COLO668 (cell line): ENCODE data around the gene MVP.
A peak's percentile ranks its signal among the peaks of the same experiment; 100 is the strongest.
"Not testable (repeated sequence)": the region's sequence is repeated elsewhere in the genome, so short reads cannot be mapped to it uniquely, and the experiment has no call there.

ENCODE experiments used
- DNase-seq: peaks from one replicate; lab custom pipeline; 2025; ENCODE audit not compliant: unreplicated experiment; lab: John Stamatoyannopoulos, UW

Gene MVP

DNA sequence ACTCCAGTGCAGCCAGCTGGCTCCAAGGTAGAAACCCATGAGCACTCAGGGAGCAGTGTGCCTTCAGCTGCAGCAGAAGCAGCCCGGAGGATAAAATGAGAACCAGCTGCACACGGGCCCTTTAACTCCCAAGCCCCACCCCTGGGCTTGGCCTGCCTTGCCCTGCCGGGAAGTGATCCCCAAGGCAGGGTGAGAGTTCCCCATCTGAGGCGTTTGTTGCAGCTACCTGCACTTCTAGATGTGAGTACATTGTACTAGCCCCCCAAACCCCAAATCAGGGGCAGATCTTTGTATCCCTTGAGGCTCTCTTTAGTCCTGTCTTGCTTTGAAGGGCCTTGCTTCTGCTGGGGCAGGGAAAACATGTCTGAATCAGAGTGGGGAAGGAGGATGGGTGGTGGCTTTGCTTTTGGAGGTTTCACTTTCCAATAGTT, at the start of gene MVP:
MVP (plus strand) TSS at position 192 of the 431 bp plus-strand sequence. CDS start 10,088 bp downstream, outside the sequence.
- peak; percentile 75 for DNase-seq

DNA sequence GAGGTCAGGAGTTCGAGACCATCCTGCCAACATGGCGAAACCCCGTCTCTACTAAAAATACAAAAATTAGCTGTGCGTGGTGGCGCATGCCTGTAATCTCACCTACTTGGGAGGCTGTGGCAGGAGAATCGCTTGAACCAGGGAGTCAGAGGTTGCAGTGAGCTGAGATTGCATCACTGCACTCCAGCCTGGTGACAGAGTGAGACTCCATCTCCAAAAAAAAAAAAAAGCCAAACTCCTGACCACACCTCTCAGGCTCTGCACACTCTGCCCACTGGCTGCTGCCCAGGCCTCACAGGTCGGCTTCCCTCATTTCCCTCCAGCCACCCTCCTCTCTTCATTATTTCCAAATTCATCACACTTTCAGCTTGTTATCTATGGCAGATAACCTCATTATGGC, 47.9 kb upstream of the MVP start:
- DNase-seq: not testable (repeated sequence)

DNA sequence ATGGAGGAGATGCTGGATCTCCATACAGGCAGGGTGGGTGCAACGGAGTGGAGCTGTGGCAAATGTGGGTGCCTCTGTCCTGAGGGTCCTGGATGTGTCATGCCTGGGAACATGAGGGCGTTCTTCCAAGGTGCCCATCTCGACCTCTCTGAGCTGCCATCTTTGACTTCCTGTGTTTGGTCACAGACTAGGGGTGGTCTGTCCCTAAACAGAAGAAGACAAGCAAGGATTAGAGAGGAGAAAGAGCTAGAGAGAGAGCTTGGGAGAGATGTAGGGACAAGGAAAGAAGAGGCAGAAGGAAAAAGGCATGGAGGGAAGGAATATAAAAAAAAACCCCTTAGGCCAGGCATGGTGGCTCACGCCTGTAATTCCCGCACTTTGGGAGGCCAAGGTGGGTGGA, 45.5 kb upstream of the MVP start:
- no peak for DNase-seq

DNA sequence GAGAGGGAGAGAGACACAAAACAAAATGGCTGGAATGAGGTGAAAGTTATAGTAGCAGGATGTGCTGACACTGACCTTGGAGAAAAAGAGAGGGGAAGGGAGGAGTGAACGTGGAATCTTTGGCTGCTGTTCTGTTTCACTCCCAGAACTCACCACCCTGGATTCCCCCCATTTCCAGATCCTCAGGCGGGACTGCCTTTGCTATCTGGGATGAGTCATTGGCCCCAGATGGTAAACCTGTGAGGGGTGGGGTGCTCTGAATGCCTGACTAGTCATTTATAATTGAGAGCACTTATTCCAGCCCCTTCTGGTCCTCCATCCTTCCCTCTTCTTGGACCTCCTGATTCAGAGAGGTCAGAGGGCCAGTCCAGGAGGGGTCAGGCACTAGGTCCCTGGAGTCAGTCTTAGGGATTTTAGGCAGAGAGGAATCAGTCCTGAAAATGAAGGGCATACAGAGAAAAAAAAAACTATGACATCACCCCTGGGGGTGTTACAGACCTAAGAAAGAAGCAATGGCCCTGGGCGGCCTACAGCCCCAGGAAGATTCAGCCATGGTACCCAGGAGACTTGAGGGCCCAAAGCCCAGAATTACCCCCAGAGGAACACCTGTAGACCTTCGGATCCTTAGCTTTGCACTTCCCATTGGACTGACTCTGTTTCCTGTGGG, 44.4 kb upstream of the MVP start:
- DNase-seq: peak; percentile 5

DNA sequence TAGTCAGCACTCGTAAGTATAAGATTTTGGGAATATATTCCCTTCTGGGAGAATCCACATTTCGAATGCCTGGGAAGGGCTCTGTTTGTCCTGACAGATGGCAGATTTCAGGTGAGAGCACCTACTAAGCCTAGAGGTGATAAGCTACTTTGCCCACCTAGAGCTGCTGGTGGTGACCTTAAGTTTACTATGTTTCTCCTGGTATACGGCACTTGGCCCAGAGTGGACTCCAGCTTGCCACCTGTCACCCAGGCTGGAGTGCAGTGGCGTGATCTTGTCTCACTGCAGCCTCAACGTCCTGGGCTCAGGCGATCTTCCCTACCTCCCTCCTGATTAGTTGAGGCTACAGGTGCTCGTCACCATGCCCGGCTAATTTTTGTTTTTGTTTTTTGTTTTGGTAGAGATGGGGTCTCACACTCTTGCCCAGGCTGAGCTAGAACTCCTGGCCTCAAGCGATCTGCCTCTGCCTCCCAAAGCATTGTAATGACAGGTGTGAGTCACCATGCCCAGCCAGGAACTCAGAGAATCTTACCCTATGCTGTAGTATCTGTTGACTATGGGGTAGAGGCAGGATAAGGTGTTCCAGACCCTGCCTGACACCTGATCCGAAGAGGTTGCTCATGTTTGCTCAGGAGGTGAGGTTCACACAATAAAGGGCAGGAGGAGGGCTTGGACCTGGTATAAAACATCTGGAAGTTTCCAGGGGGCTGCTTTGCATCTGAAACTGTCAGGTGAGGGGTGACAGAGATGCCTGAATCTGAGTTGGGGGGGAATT, 42.5 kb upstream of the MVP start, which contains the start of gene ZG16:
ZG16 (plus strand) TSS at position 681 of the 775 bp plus-strand sequence. CDS start 1,011 bp downstream, outside the sequence.
- DNase-seq: peak; percentile 19

DNA sequence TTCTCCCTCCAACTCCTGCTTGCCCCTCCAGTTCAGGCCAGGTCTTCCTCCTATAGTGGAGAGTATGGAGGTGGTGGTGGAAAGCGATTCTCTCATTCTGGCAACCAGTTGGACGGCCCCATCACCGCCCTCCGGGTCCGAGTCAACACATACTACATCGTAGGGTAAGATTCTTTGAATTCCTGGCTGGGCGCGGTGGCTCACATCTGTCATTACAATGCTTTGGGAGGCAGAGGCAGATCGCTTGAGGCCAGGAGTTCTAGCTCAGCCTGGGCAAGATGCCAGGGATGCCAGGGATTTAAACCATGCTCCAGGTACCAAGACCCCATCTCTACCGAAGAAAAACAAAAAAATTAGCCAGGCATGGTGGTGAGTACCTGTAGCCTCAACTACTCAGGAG, 40.8 kb upstream of the MVP start:
- DNase-seq: no peak

DNA sequence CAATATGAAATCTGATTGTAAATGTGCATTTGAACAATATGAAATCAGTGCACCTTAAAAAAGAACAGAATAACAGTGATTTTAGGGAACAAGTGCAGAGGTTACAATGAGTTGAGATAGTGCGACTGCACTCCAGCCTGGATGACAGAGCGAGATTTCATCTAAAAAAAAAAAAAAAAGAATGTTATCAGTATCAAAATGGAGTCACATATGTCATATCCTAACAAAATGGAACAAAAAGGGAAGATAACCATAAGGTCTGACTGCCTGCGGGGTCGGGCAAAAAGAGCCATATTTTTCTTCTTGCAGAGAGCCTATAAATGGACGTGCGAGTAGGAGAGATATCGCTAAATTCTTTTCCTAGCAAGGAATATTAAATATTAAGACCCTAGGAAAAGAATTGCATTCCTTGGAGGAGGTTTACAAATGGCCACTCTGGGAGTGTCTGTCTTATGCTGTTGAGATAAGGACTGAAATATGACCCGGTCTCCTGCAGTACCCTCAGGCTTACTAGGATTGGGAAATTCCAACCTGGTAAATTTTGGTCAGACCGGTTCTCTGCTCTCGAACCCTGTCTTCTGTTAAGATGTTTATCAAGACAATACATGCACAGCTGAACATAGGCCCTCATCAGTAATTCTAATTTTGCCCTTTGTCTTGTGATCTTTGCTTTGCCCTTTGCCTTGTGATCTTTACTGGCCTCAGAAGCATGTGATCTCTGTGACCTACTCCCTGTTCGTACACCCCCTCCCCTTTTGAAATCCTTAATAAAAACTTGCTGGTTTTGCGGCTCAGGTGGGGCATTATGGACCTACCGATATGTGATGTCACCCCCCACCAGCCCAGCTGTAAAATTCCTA, 36.9 kb upstream of the MVP start:
- DNase-seq: not testable (repeated sequence)

DNA sequence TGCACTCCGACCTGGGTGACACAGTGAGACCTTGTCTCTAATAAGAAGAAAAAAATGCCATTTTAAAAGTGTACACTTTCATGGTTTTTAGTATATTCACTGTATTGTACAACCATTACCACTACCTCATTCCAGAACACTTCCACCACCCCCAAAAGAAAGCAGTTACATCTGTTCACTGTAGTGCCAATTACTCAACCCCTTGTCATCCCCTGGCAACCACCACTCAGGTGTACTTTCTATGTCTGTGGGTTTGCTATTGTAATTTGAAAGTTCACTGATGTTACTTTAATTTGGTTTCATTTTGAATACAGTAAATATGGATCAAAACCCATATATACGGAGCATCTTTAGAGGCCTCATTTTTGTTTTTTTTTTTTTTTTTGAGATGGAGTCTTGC, 36.1 kb upstream of the MVP start:
- DNase-seq: no peak

DNA sequence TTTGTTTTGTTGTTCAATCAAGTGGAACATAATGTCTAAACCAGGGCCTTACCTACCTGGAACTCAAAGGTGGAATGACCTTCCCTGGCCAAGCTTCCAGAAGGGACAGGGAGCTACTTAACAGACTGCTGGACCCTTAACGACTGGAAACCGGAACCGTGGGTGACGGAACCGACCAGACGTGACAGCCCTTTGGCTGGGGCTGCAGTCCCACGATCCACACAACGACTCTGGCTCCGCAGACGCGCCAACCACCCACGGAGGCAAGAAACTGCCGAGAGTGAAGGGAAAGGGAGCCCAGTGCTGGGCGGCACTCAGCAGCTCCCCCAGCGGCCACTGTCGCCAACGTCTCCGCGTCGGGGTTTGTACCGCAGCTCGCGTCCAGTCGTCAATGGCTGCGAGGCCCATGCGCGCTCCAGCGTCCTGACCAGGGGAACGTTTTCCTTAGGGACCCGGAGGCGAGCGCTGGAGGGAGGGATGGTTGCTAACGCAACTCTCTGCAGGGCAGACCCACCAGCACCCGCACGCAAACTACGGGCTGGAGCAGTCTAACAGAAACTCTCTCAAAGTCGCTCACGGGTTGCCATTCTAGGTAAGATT, 35.3 kb upstream of the MVP start:
- DNase-seq: no peak

DNA sequence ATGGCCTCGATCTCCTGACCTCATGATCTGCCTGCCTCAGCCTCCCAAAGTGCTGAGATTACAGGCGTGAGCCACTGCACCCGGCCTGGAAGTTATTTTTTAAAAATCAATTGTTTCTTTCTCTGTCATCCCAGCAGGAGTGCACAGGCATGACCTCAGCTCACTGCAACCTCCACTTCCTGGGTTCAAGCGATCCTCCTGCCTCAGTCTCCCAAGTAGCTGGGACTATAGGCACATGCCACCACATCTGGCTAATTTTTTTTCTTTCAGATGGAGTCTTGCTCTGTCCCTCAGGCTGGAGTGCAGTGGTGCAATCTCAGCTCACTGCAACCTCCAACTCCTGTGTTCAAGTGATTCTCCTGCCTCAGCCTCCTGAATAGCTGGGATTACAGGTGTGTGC, 33.1 kb upstream of the MVP start:
- DNase-seq: not testable (repeated sequence)

DNA sequence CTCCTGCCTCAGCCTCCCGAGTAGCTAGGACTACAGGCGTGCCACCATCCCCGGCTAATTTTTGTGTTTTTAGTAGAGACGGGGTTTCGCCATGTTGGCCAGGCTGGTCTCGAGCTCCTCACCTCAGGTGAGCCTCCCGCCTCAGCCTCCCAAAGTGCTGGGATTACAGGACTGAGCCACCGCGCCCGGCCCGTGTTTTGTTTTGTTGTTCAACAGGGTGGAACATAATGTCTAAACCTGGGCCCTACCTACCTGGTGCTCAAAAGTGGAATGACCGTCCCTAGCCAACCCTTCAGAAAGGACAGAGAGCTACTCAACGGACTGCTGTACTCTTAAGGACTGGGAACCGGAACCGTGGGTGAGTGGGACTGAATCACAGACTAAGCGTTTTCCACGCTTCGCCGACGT, 30.5 kb upstream of the MVP start:
- no peak for DNase-seq

DNA sequence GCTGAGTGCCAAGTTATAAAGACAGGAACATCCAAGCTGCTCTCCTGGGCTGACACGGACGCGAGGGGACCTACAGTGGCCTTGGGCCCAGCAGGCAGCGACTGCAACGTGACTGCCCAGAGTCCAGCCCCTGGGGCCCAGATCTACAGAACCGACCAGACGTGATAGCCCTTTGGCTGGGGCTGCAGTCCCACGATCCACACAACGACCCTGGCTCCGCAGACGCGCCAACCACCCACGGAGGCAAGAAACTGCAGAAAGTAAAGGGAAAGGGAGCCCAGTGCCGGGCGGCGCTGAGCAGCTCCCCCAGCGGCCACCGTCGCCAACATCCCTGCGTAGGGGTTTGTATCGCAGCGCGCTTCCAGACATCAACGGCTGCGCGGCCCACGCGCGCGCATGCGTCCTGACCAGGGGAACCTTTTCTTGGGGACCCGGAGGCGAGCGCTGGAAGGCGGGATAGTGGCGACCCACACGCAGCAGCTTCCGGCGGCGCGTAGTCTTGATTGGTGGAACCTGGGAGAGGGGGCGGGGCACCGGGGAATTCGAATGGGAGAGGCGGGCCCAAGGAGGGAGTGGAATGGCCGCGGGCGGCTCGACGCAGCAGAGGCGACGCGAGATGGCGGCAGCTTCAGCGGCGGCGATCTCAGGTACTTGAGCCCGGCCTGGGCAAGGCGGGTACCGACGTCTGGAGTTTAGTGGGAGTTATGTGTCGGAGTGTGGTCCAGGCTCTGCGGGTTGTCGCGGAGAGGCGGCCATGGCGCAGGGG, 29.9 kb upstream of the MVP start, which contains the start of gene KIF22:
KIF22 (plus strand) TSS at position 569 of the 766 bp plus-strand sequence; CDS start at position 578, 9 bp downstream.
- peak; percentile 99 for DNase-seq

DNA sequence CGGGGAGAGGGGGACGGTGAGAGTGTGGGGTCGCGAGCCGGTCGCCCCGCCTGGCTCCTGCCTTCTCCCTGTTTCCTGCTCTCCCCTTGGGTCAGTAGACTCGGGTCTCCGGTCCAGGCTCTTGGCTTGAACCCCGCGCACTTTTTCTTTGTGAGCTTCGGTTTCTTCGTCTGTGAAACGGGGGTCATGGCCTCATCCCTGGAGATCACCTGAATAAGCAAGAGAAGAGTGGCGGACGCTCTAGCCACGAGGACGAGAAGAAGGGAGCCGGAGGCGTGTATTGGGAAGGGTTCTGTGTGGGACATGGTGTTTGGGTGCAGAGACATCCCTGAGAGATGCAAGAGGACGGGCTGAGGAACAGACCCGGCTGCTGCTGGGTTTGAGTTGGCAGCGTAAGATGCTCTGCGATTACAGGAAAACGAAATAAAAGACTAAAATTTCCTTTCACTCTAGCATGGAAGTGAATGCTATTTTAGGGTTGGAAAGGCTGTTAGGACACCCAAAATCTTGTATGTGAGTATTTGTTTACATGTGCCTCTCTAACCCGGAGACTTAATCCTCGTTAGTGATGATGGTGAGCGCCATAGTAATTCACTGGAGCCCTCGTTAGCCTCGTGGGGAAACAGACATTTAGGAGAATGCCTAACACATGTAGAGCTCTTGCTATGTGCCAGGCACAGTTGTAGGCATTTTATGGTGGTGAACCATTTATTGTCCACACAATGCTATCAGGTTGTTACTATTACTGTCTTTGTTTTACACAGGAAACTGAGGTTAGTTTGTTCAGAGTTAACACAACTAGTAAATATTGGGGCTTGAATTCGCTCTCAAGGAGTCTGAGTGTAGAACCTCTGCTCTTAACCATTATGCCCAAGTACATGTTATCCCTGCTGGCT, 29.1 kb upstream of the MVP start:
- no peak for DNase-seq

DNA sequence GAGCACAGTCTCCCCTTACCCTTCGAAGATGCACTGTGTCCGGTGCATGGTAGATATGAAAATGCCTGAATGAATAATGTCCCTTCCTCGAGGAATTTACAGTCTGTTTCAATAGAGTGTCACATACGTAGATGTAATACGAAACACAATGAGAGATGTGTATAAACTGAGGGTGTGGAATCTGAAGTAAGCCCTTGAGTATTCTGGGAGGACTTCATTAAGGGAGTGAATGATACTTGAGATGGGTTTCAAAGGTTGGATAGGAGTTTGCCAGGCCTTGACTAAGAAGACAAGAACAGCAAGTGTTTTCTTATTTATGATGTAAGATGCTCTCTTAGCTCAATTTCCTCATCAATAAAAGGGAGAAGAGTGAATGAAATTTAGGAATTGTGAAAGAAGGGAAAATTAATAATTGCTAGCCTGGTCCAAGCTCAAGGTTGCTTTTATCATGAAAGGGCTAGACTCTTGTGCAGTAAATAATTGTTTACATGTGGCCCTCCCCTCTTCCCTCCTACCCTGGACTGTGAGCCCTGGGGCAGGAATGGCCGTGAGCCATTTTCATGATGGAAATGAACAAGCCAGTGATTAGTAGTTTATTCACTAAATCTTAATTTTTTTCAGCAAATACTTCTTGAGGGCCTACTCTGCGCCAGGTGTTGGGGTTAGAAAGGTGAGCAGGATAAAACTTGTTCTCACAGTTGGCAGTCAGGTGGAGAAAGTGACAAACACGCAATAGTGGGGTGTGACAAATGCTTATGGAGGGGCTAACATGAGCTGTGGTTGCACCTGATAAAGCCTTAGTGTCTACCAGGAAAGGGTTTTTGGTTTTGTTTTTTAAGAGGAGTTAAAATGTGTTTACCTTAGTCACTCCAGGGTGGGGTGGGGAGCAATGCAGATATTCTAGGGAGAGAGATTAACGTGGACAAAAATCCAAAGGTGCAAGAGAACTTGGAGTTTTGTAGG, 28.1 kb upstream of the MVP start:
- no peak for DNase-seq

DNA sequence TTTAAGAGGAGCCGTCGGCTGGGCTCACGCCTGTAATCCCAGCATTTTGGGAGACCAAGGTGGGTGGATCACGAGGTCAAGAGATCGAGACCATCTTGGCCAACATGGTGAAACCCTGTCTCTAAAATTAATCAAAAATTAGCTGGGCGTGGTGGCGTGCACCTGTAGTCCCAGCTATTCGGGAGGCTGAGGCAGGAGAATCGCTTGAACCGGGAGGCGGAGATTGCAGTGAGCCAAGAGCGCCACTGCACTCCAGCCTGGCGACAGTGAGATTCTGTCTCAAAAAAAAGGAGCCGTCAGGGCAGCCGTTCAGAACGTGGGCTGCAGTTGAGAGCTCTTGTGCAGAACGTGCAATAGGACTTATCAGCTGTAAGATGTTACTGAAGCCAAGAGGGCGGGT, 27.1 kb upstream of the MVP start:
- not testable (repeated sequence) for DNase-seq

DNA sequence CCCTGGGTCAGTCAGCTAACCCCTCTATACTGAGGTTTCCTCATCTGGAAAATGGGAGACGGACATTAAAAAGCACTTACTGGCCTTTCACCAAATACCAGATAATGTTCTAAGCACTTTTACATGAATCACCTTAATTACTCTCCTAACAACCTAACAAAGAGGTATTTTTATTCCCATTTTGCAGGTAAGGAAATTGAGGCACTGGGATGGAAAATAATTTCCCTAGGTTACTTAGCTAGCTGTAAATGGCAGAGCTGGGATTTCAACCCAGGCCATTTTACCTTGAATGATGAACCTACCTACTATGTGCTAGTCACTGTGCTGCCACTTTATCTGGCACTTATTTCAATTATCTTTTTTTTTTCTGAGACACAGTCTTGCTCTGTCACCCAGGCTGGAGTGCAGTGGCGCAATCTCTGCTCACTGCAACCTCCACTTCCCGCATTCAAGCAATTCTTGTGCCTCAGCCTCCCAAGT, 26.0 kb upstream of the MVP start:
- DNase-seq: no peak

DNA sequence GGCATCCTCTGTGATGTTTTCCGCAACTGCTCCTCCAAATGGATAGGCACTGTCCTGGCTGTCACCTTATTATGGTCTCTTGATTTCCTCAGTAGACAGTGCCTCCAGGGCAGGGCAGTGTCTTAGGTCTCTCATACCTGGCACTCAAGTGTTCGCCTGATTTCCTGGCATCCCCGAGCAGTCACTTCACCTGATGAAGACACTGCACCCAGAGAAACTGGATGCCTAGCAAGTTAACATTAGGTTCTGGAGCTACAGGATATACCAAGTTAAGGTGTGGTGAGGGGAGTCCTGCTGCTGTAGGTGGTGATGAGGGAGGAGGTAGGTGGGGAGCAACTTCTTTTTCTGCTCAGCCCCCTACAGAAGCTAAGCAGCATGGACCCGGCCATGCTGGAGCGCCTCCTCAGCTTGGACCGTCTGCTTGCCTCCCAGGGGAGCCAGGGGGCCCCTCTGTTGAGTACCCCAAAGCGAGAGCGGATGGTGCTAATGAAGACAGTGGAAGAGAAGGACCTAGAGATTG, 17.8 kb upstream of the MVP start:
- DNase-seq: no peak

DNA sequence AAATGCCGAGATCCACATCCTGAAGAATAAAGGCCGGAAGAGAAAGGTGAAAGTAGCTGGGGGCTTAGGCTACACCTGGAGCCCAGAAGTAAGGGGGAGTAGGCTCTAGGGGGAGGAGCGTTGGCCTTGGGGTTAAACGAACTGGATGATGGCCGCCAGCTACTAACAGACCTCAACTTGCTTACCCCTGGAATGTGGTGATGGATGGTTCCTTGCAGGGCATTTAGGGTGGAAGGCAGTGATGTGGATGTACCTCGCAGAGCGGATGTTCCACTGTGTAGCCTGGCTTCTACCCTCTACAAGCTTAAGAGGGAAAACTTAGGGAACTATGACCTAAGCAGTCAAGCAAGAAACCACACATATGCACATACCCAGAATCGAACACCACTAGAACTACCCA, 16.2 kb upstream of the MVP start:
- no peak for DNase-seq
